Measurements from ENCODE around the gene KIZ.
"Not testable (repeated sequence)": the region's sequence is repeated elsewhere in the genome, so short reads cannot be mapped to it uniquely, and the experiment has no call there.

Gene KIZ

DNA sequence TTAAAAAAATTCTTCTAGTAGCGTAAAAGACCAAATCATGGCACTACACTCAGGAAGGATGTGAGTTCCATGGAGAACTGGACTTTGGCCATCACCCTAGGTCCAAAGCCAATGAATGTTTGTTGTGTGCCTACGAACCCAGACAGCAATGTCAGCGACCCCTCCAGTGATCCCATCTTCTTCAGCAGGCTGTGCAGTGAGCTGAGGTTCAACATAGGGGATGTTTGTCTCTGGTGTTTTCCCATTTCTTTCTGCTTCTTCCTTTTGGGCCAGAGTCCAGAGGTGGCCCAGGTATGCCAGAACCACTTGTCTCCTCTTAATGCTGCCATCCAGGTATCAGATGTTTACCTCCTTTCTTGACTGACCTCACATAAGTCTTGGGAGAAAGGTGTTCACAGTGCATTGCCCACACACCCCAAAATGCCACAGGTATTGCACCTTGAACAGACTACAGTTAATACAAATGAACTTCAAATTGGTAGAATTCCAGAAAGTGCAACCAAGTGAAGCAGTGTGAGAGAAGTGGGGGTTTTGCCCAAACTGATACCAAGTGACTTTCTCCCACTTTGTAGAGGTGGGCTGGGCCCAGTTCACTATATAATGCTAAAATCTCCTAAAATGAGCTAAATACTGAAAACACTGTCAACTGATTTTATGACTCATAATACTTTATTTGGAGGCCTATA lies 14.1 kb downstream of the KIZ start:
- no peak for DNase-seq

DNA sequence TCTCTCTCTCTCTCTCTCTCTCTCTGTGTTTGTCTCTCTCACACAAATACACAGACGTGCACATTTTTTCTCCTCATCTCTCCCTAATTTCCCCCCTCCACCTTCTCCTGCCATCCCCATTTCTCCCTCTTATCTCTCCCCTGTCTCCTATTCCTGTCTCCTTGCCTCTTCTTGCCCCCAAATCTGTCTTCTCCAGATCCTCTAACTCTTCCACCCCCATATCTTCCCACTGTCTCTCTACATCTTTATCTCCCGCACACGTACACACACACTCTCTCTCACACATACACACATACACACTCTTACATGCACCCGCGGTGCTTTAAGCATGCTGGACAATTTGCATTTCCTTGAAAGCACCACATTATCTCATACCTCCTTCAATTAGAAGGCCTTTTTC lies 15.9 kb downstream of the KIZ start:
- no peak for DNase-seq

DNA sequence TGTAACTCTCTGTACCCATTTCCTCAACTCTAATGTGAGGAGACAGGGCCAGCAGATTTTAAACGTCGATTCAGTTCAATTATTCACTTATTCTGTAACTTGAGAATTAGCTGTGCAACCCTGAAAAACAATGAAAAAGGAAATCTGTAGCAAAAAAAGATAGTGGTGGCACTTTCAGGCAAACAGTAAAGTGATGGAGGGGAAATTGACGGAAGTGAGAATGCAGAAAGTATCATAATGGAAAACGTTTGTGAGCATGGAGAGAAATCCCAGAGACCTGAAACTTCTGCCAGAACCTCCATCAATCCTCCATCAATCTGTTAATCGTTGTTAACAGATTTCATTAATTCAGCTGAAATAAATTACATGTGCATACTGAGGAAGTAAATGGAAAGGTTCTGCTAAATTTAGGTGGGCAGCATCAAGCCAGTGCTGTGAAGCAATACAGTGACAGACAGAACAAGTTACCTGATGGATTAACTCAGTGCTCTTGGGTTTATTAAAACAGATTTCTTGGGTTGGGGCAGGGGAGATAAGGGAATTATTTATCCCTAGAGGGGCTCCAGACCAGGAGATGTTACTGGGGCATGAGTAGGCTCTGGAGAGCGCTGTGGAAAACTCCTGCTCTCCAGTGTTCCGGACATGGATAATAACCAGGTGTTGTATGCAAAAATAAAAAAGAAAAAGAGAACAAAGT lies 17.5 kb downstream of the KIZ start:
- no peak for DNase-seq

DNA sequence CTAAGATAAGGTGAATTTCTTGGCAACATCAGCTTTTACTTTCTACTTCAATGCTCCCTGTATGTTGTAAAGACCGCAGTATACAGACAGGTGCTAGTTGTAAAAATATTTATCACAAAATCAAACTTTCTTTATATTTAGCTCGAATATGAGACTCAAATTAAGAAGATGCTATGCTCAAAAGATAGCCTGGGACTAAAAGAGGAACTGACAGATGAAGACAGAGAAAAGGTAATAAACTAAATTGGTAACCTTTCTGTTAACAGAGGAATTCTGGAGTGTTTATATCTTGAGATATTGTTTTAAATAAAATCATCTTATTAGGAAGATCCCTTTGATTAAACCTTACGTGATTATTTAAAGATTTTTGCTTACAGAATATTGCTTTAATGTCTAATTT lies 19.5 kb downstream of the KIZ start:
- no peak for DNase-seq

DNA sequence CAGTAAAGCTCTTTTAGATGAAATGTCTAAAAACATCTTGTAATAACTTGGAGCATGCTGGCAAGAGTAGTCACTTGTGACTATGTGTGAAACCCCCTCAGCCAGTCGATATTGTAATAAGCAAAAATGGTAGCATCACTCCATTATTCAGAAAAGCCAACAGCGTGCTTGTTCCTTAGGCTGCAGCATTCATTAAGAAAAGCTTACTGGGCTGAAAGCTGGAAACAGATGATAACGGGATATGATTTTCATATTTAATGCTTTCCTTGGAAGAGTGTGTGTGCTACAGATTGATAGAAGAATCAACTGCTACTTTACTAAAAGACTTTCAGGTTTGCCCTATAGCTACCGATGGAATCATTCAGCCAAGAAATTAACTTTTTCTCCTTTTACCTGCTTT lies 20.3 kb downstream of the KIZ start:
- DNase-seq: no peak

DNA sequence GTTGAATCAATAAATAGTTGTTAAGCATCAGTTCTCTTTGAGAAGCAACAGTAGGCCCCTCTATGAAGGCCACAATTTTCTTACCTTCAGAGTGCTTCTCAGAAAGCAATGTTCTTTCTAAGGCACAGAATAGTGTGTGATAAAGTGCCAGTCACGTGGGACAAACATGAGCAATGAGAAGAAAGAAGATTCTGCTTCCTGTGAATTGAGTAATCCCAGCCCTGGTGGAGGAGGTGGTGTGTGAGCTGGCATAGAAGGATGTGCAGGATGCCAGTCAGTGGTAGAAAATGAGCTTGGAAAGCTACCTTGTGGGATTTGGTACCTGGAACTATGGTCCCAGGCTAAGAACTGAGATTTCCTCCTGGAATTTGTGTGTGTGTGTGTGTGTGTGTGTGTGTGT lies 21.7 kb downstream of the KIZ start:
- DNase-seq: no peak

DNA sequence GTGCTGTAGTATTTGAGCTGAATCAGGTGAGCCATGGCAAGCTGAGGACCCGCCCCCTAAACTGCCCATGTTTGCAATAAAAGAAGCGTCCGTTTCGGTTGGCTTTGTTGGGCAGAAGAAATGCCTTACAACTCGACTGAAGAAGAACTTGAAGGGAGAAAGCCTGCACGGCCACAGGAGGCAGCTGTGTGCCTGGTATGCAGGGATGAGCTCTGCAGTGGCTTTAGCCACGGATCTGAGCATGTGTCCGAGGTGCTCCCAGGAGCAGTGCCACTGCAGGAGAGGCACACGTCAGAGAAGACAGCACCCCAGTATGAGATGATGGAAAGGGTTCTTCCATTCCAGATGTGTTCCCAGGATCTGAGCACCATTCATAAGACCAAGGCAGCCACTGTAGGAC lies 23.5 kb downstream of the KIZ start:
- DNase-seq: no peak

DNA sequence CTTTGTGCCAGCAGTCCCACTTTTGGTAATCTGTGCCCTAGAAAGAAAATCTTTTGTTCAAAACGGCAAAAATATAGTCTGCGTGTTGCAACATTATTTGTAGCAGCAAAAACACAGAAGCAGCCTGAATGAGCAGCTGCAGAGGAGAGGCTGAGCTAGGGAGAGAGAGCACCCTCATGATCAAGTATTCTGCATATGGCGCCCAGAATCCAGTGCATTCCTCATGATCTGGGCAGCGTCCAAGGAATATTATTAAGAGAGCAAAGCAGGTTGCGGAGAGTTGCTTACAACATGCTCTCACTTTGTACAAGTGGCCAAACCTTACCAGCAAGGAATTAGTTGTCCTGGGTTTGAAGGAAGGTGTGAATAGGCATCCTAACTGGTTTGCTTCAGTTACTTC lies 25.9 kb downstream of the KIZ start:
- no peak for DNase-seq

DNA sequence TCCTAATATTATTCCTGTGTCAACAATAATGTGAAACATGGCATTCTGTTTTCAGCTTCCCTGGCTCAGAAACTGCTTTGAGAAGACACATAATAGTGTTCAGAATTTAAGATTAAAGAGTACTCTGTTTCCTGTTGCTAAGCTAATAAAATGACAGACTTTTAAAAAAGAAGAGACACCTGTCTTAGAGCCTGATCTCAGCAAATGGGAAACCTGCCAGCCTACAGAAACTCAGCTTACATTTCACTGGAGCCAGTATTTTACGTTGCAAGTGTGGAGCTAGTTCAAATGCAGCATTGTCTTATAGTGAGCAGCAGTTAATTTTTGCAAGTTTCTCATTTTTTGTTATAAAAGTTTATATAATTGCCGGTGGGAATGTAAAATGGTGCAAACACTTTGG lies 28.8 kb downstream of the KIZ start:
- no peak for DNase-seq

DNA sequence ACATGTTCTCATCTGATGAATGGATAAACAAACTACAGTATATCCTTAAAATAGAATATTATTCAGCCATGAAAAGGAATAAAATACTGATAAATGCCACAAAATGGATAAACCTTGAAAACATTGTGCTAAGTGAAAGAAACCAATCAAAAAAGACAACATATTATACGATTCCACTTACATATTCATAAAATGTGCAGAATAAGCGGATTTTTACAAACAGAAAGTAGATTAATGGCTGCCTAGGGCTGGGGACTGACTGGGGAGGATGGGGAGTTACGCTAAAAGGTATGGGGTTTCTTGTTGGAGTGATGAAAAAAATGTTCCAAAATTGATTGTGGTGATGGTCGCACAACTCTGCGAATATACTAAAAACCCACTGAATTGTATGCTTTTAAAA lies 29.4 kb downstream of the KIZ start:
- DNase-seq: no peak

DNA sequence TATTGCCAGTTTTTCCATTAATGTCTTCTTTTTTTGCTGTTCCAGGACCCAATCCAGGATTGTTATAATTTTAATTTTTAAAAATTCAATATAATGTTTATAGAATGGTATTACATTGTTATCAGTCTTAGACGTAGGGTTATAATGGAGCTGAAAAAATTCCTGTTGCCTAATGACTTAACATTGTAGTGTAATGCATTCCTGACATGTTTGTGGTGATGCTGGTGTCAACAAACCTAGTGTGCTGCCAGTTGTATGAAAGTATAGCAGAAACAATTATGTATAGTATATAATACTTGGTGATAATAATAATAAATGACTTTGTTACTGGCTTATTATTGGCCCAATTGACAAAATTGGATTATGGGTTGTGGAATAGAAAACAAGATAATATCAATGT lies 30.4 kb downstream of the KIZ start:
- no peak for DNase-seq

DNA sequence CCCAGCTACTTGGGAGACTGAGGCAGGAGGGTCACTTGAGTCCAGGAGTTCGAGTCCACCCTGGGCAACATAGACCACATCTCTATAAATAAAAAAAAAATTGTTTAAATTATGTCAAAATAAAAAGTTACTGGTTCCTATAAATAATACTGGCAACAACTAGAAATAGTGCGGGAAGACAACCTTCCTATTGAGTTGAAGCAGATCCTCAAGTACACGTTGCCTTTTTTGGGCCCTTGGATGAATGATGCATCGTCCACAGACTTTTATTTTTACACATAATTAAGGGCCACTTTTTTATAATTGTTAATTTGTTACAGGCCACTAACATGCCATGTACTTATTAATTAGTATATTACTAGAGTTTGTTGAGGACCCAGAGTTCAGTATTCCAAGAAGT lies 31.1 kb downstream of the KIZ start:
- no peak for DNase-seq

DNA sequence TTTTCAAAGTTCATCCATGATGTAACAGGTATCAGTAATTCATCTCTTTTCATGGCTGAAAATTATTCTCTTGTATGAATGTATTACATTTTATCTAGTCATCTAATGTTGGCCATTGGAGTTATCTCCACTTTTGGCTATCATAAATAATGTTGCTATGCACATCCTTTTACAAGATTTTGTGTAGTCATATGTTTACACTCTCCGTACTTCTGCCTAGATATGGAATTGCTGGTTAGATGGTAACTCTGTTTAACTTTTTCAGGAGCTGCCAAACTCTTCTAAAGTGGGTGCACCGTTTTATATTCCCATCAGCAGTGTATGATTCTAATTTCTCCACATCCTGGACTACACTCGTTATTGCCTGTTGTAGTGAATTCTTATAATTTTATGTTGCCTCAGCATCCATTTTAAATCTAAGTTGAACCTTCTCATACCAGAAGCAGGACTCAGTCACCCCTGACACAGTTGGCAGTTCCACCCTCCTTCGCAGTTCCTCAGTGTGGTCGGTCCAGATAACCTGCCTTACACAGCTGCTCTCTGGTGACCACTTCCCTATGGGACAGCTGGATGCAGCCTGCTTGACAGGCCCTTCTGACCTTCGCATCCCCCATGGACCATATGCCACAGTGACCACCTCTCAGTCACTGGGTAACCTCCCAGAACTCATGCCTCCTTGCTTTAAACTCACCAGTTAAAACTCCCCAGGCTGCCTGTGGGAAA lies 33.9 kb downstream of the KIZ start:
- DNase-seq: no peak

DNA sequence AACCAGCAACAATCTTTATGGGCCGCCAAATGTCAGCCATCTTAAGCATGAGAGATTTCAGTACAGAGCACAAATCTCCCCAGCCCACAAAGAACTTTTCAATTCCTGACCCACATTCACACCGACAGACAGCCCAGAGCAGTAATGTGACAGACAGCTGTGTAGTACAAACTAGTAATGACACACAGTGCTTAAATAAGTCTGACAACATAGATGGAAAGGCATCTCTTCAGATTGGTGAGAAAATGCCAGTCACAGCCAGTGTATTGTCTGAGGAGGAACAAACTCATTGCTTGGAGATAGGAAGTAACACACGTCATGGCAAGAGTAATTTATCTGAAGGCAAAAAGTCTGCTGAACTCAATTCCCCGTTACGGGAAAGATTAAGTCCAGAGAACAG lies 36.0 kb downstream of the KIZ start:
- no peak for DNase-seq

DNA sequence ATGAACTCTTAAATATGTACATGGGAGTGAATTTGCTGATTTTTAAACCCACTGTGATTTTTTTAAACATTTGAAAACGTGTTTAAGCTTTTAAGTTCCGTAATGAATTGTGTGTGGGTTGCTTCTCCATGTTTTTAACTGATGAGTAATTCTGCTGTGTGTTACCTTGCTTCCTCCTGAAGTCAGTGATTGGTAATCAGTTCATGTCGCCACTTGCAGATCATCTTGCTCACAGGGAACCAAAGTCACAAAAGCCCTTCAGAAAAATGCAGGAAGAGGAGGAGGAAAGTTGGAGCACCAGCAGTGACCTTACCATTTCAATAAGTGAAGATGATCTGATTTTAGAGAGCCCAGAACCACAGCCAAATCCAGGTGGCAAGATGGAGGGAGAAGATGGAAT lies 36.7 kb downstream of the KIZ start:
- no peak for DNase-seq

DNA sequence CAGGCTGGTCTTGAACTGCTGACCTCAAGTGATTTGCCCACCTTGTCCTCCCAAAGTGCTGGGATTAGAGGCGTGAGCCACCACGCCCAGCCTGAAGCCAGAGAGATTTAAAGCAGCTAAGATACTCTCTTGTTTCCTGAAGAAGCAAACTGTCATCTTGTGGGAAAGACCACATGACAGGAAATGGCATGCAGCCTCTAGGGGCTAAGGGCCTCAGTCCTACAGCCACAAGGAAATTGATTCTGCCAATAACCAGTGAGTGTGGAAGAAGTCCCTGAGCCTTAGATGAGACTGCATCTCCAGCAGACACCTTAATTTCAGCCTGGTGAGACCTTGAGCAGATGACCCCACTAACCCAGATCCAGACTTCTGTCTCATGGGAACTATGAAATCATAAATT lies 40.9 kb downstream of the KIZ start:
- no peak for DNase-seq

DNA sequence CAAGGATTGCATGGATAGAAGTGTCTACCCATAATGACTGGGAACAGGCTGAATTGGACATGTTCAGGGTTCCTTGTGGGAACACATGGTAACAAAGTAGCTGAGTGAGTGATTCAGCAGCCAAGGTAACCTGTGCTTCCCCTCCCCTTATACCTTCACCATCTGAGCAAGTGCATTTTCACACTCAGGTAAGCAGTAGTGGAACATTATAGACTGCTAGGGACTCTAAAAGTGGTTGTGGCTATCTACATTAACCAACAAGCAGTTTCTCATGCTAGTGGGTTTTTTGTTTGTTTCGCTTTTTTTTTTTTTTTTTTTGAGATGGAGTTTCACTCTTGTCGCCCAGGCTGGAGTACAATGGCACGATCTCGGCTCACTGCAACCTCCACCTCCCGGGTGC lies 41.4 kb downstream of the KIZ start:
- DNase-seq: no peak

DNA sequence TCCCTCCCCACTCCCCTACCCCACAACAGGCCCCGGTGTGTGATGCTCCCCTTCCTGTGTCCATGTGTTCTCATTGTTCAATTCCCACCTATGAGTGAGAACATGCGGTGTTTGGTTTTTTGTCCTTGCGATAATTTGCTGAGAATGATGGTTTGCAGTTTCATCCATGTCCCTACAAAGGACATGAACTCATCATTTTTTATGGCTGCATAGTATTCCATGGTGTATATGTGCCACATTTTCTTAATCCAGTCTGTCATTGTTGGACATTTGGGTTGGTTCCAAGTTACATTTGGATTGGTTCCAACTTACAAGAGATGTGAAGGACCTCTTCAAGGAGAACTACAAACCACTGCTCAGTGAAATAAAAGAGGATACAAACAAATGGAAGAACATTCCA lies 42.2 kb downstream of the KIZ start:
- not testable (repeated sequence) for DNase-seq

DNA sequence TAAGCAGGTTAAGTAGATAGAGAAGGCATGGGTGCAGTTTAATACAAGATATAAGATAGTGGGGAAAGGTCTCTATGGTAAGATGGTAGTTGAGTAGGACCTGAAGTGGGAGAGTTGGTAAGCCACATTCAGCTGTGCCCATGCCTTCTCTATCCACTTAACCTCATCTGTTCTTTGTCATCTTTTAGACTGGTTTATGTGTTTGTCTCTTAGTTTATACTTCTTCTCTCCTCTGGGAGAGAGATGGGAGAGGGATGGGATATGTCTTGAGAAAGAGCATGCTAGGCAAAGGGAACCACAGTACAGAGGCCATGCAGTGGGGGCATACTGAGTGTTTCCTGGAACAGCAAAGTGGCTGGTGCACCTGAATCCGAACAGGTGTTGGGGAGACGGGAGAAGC lies 46.7 kb downstream of the KIZ start:
- DNase-seq: no peak

DNA sequence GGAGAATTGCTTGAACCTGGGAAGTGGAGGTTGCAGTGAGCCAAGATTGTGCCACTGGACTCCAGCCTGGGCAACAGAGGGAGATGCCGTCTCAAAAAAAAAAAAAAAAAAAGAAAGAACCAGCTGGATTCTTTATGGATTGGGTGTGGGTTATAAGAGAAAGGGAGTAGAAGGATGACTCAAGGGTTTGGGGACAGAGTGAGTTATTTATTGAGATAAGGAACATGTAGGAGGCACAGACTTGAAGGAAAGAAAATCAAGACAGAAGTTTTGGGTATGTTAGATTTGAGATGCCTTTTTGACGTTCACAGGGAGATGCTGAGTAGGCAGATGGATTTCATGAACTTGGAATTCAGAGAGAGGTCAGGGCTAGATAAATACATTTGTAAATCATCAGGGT lies 47.6 kb downstream of the KIZ start:
- no peak for DNase-seq

DNA sequence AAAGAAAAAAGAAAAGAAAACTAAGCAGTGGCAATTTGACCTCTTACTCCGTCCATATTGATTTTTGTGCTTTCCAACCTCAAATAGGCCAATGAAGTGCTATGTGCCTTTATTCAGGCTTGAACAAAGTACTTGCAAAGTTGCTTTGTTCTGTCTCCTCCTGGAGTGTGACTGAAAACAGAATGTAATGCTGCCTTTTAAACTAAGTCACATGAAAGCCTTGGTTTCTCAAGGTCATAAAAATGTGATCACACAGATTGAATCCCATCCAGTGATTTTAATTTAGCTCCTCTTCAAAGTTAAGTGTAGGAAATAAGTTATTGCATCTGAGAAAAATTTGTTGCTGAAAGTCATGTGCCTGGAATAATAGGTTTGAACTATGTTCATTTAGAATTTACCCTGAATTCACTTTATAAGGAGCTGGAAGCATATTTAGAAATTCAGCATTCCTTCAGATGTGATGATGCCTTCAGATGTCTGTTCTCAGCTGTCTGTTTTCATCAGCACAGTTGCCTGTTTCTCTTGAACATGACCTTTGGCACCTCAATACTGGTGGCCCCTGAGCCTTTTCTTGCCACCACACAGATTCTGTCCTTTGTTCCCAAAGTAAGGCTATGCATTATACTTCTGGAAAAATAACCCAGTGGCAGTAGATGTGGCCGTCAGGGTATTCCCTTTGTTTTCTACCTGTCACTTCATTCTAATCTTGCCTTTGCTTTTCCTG lies 48.8 kb downstream of the KIZ start:
- no peak for DNase-seq

DNA sequence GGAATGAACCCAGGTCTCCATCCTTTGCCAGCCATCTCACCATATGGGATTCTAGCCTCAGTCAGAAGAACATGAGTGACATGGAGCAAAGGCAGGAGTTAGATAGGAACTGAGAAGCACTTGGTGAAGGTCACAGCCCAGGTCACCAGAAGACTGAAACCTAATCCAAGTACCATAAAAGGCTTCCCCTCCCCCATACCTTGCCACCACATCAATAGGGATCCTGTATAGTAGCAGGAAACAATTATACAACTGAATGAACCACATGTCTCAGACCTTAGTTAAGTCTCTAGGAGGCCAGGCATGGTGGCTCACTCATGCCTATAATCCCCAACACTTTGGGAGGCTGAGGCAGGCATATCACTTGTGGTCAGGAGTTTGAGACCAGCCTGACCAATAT lies 49.6 kb downstream of the KIZ start:
- no peak for DNase-seq

DNA sequence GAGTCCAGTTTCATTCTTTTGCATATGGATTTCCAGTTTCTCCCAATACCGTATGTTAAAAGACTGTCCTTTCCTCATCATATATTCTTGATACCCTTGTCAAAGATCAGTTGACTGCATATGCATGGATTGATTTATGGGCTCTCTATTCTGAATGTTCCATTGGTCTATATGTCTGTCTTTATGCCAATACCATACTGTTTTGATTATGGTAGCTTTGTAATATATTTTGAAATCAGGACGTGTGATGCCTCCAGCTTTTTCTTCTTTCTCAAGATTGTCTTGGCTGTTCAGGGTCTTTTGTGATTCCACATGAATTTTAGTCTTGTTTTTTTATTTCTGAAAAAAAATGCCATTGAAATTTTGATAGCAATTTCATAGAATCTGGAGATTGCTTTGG lies 51.9 kb downstream of the KIZ start:
- no peak for DNase-seq

DNA sequence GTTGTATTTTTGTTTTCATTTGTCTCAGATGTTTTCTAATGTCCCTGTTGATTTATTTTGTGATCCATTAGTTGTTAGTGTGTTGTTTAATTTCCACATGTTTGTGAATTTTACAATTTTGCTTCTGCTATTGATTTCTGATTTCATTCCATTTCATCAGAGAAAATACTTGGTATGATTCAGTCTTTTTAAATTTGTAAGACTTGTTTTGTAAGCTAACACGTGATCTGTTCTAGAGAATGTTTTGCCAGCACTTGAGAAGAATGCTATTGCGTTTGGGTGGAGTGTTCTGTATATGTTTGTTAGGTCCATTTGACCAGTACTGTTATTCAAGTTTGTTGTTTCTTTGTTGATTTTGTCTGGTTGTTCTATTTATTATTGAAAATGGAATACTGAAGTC lies 53.9 kb downstream of the KIZ start:
- no peak for DNase-seq

Measured in effector CD8-positive, alpha-beta T cell (primary cell).